HCT116 (cell line): Measurements from ENCODE around the gene BCDIN3D. TPM values are rescaled to one million over a fixed set of nuclear protein-coding genes. Genes with fewer than 3 reads are reported as not detected.

Source experiments
- ATAC-seq: fragments of 200-7000 bp; cut with Tn5 transposase; 2 replicates; pipeline ENCODE4 v1.9.1; 2020; ENCODE audit warnings: mild to moderate bottlenecking, moderate library complexity
- Bru-seq: library from RNA; stranded (reverse); fragments of 400-500 nt; gene quantifications from one replicate; lab custom pipeline; 2021; lab: Mats Ljungman, UMichigan
- BruChase-seq, 2 experiments: library from RNA; stranded (reverse); fragments of 400-500 nt; gene quantifications; one replicate each; lab custom pipeline; 2021; lab: Mats Ljungman, UMichigan
- BruUV-seq: library from RNA; stranded (reverse); fragments of 400-500 nt; replicated peaks from 2 replicates; lab custom pipeline; 2021; lab: Mats Ljungman, UMichigan
- CTCF ChIA-PET: fragments of 300-600 bp; sonication (Branson Sonifier 250); formaldehyde crosslinking; loops from one replicate; lab custom pipeline; 2021; ENCODE audit warnings: antibody characterized with exemption; lab: Charles Lee
- POLR2A ChIA-PET: fragments of 300-600, 350-600 bp; sonication (Branson Sonifier 250); formaldehyde crosslinking; loops from one replicate; lab custom pipeline; 2021; ENCODE audit warnings: antibody characterized with exemption; lab: Charles Lee
- RAD21 ChIA-PET, 2 experiments: fragments of 300-600 bp; sonication (Branson Sonifier 250); formaldehyde crosslinking; loops; one replicate each; lab custom pipeline; 2023; ENCODE audit warnings: low total read pairs in 2 of 2; ENCODE audit not compliant: uncharacterized antibody in 2 of 2, unreplicated experiment in 2 of 2, low non-redundant PET in 1 of 2; lab: Charles Lee
- DNase-seq: peaks from one replicate; pipeline ENCODE4 v3.0.0-alpha.2; 2010; ENCODE audit warnings: low read depth, low spot score
- H2AFZ ChIP-seq: fragments of 200-600 bp; shearing (Covaris generic), sonication (generic); 2 replicates; pipeline ENCODE4 v1.6.1; 2017; ENCODE audit warnings: low read depth, mixed run types, mixed read lengths, antibody characterized with exemption, low read length; ENCODE audit not compliant: poor library complexity, severe bottlenecking
- H3K27ac ChIP-seq: 2 replicates; pipeline ENCODE4 v1.5.1; 2012; ENCODE audit warnings: low read depth, low read length
- H3K27me3 ChIP-seq: fragments of 200-600 bp; sonication (generic); 2 replicates; pipeline ENCODE4 v1.6.1; 2016; ENCODE audit warnings: mixed run types, low read length, mixed read lengths; ENCODE audit not compliant: insufficient read depth
- H3K36me3 ChIP-seq, 2 experiments: fragments of 200-500 bp in 1 of 2; fragments of 200-600 bp in 1 of 2; sonication (Bioruptor generic) in 1 of 2; sonication (generic) in 1 of 2; 2 replicates each; pipeline versions ENCODE4 v1.5.1 to v1.6.1; 2014 to 2016; ENCODE audit warnings: low read length in 2 of 2, inconsistent platforms in 1 of 2, mixed read lengths in 1 of 2, mixed run types in 1 of 2; ENCODE audit not compliant: insufficient read depth in 2 of 2, control insufficient read depth in 1 of 2
- H3K4me1 ChIP-seq, 2 experiments: fragments of 200-600 bp in 1 of 2; sonication (generic) in 1 of 2; 2 replicates each; pipeline versions ENCODE4 v1.5.1 to v1.6.1; 2012 to 2017; ENCODE audit warnings: low read length in 2 of 2, inconsistent platforms in 1 of 2, mild to moderate bottlenecking in 1 of 2, mixed read lengths in 1 of 2, mixed run types in 1 of 2, moderate library complexity in 1 of 2; ENCODE audit not compliant: insufficient read depth in 2 of 2, control insufficient read depth in 1 of 2
- H3K4me2 ChIP-seq: fragments of 200-600 bp; sonication (generic); 2 replicates; pipeline ENCODE4 v1.6.1; 2017; ENCODE audit warnings: mixed run types, low read length, mixed read lengths
- H3K4me3 ChIP-seq, 2 experiments: fragments of 200-600 bp in 1 of 2; sonication (generic) in 1 of 2; replicated peaks in 1 of 2; 2 replicates each; pipeline ENCODE4 v1.5.1; 2011 to 2016; ENCODE audit warnings: low read length in 2 of 2, control low read depth in 1 of 2, low read depth in 1 of 2, mild to moderate bottlenecking in 1 of 2, mixed read lengths in 1 of 2, mixed run types in 1 of 2
- H3K79me2 ChIP-seq: fragments of 200-600 bp; sonication (generic); 2 replicates; pipeline ENCODE4 v1.6.1; 2017; ENCODE audit warnings: mild to moderate bottlenecking, mixed run types, low read length, moderate library complexity, mixed read lengths; ENCODE audit not compliant: insufficient read depth
- H3K9ac ChIP-seq: fragments of 200-600 bp; sonication (generic); 2 replicates; pipeline ENCODE4 v1.6.1; 2016; ENCODE audit warnings: low read length, mixed read lengths
- H3K9me2 ChIP-seq: fragments of 200-600 bp; sonication (generic), shearing (Covaris generic); 2 replicates; pipeline ENCODE4 v1.6.1; 2017; ENCODE audit warnings: mixed run types, mild to moderate bottlenecking, moderate library complexity; ENCODE audit not compliant: insufficient read depth
- H3K9me3 ChIP-seq, 2 experiments: fragments of 200-500 bp in 1 of 2; fragments of 200-600 bp in 1 of 2; sonication (Bioruptor generic) in 1 of 2; sonication (generic) in 1 of 2; 2 replicates each; pipeline ENCODE4 v1.6.1; 2014 to 2017; ENCODE audit warnings: low read length in 2 of 2, mixed read lengths in 2 of 2, inconsistent platforms in 1 of 2, low read depth in 1 of 2, mild to moderate bottlenecking in 1 of 2, mixed run types in 1 of 2, moderate library complexity in 1 of 2; ENCODE audit not compliant: control insufficient read depth in 1 of 2, insufficient read depth in 1 of 2
- H4K20me1 ChIP-seq: fragments of 200-600 bp; sonication (generic), shearing (Covaris generic); 2 replicates; pipeline ENCODE4 v1.6.1; 2017; ENCODE audit warnings: mixed run types, mild to moderate bottlenecking, moderate library complexity; ENCODE audit not compliant: insufficient read depth
- CBX3 ChIP-seq: IDR thresholded peaks from 2 replicates; pipeline ENCODE4 v1.6.1; 2012; ENCODE audit warnings: low read depth
- CTCF ChIP-seq, 3 experiments: fragments of 200-600 bp in 1 of 3; sonication (generic) in 1 of 3; IDR thresholded peaks in 2 of 3; conservative IDR thresholded peaks in 1 of 3; 2 replicates each; pipeline ENCODE4 v1.5.1; 2012 to 2017; ENCODE audit warnings: low read depth in 2 of 3, low read length in 2 of 3, antibody characterized with exemption in 1 of 3, borderline replicate concordance in 1 of 3, control low read depth in 1 of 3, mild to moderate bottlenecking in 1 of 3, mixed read lengths in 1 of 3, mixed run types in 1 of 3, moderate library complexity in 1 of 3; ENCODE audit not compliant: insufficient read depth in 1 of 3
- EGR1 ChIP-seq: IDR thresholded peaks from 2 replicates; pipeline ENCODE4 v1.6.1; 2012; ENCODE audit warnings: low read depth
- ELF1 ChIP-seq: IDR thresholded peaks from 2 replicates; pipeline ENCODE4 v1.6.1; 2012; ENCODE audit warnings: low read depth, borderline replicate concordance
- EZH2 ChIP-seq: fragments of 200-600 bp; sonication (generic); IDR thresholded peaks from 2 replicates; pipeline ENCODE4 v1.6.1; 2017; ENCODE audit warnings: antibody characterized with exemption, mixed run types
- FOSL1 ChIP-seq: IDR thresholded peaks from 2 replicates; pipeline ENCODE4 v1.6.1; 2012; ENCODE audit warnings: low read depth
- JUND ChIP-seq: IDR thresholded peaks from 2 replicates; pipeline ENCODE4 v1.6.1; 2012
- POLR2A ChIP-seq: IDR thresholded peaks from 2 replicates; pipeline ENCODE4 v1.7.0; 2011; ENCODE audit warnings: borderline replicate concordance; ENCODE audit not compliant: insufficient read depth, insufficient read length; ENCODE audit errors: extremely low read depth
- POLR2AphosphoS5 ChIP-seq: IDR thresholded peaks from 2 replicates; pipeline ENCODE4 v1.6.1; 2011; ENCODE audit warnings: mild to moderate bottlenecking, low read depth, low read length, moderate library complexity
- RAD21 ChIP-seq: IDR thresholded peaks from 2 replicates; pipeline ENCODE4 v1.6.1; 2012; ENCODE audit warnings: low read depth, mild to moderate bottlenecking
- SIN3A ChIP-seq: IDR thresholded peaks from 2 replicates; pipeline ENCODE4 v1.6.1; 2012; ENCODE audit warnings: low read depth
- SP1 ChIP-seq: IDR thresholded peaks from 2 replicates; pipeline ENCODE4 v1.6.1; 2012; ENCODE audit warnings: low read depth
- TCF7L2 ChIP-seq: IDR thresholded peaks from 2 replicates; pipeline ENCODE4 v1.7.0; 2011; ENCODE audit warnings: borderline replicate concordance, inconsistent platforms; ENCODE audit not compliant: insufficient read depth, insufficient read length; ENCODE audit errors: extremely low read depth
- YY1 ChIP-seq: IDR thresholded peaks from 2 replicates; pipeline ENCODE4 v1.6.1; 2011; ENCODE audit warnings: low read length, low read depth, moderate library complexity, mild to moderate bottlenecking; ENCODE audit not compliant: insufficient replicate concordance; ENCODE audit errors: extremely low read depth
- ZFX ChIP-seq: fragments of 450-650 bp; IDR thresholded peaks from 2 replicates; pipeline ENCODE4 v1.6.1; 2017
- intact Hi-C: fragments of 100-400 bp; cut with micrococcal nuclease; formaldehyde crosslinking; loops from 2 replicates; pipeline ENCODE4 v1.10.0; 2022
- long read RNA-seq: library from polyadenylated mRNA; unstranded; transcript quantifications from one replicate; pipeline ENCODE4 v2.0.0, GENCODE V29; 2021; ENCODE audit not compliant: unreplicated experiment
- polyA plus RNA-seq: library from polyadenylated mRNA; unstranded; fragments of >200 nt; gene quantifications from 2 replicates; pipeline ENCODE4 v1.2.1, GENCODE V29; 2012; ENCODE audit warnings: missing spikeins
- total RNA-seq: library from RNA; stranded (reverse); gene quantifications from one replicate; pipeline ENCODE4 v1.2.1, GENCODE V29; 2021; ENCODE audit not compliant: unreplicated experiment
- TF ChIP-seq, protein P1 (sequence below): IDR thresholded peaks from 2 replicates; pipeline ENCODE4 v1.6.1; 2011; ENCODE audit warnings: mild to moderate bottlenecking, low read length, moderate library complexity; ENCODE audit not compliant: insufficient replicate concordance; ENCODE audit errors: extremely low read depth
- TF ChIP-seq, protein P2 (sequence below): IDR thresholded peaks from 2 replicates; pipeline ENCODE4 v1.6.1; 2012

Gene BCDIN3D
- total RNA-seq (5.7 TPM), Bru-seq, nascent RNA (percentile 84 among the genes with signal in this experiment), BruChase-seq, experiment 1, labeled RNA remaining after a 6-hour chase (percentile 71 among the genes with signal in this experiment), BruChase-seq, experiment 2, labeled RNA remaining after a 2-hour chase (percentile 85 among the genes with signal in this experiment)
- polyA plus RNA-seq: 2.0 and 3.4 TPM in 2 replicates
- long read RNA-seq, transcript BCDIN3D-201 (2 exons, 3,253 nt): major isoform, 7 of 9 reads
- long read RNA-seq, partial matches to known transcripts: 0 of 9 reads
- long read RNA-seq, other reads (novel, unspliced or antisense): 2 of 9 reads

DNA sequence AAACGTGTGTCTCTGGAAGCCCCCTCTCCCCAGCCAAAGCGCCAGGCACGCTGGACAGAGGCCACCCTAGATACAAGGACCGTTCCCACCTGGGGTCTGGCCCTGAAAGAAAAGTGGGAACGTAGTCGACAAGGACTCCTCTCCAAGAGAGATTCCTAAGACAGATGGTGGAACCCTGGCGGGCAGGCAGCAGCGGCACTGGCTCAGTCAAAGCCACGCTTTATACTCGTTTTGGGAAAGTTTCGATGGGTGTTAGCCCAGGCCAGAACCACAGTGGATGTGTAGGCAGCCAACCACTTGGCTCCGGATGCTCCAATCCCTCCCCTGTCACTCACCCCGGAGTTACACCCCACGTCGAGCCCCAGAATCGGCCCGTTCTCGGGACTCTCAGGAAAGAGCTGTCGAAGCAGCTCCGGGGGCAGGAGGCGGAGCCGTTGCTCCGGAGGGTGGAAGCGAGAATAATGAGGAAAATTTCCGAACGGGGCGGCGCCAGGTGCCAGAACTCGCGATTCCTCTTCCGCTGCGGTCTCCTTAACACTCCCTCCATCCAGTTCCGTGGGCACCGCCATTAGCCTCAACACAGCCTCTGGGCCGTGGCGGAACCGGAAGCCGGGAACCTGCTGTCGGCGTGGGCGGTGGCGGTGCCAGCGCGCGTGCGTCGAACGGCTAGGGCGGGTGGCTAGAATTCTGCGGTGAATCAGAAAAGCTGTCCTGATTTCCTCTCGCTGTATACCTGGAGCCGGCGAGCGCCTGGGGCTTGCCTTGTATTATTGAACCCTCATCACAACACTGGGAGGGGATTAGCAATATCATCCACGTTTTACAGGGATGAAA, at the start of gene BCDIN3D:
BCDIN3D (minus strand) TSS at position 588 of the 834 bp plus-strand sequence; CDS start at position 569, 19 bp downstream.
- H3K9me2 ChIP-seq: no peaks in the 10 kb centered on the region
- peak within 1 kb of the TSS; percentile 97 for H3K4me2 ChIP-seq
- H3K36me3 ChIP-seq: no peaks in the 10 kb centered on the region
- ATAC-seq: peak; percentile 92
- peak within 1 kb of the TSS; percentile 85 to 95 for H3K4me3 ChIP-seq
- peaks cover 12 to 19% of the 10 kb centered on the region in 2 experiments; a peak in 3 of 4 replicates for H3K4me1 ChIP-seq
- ChIA-PET CTCF (interaction anchor here (0.5 to 1.8 kb wide), 4 partner anchors 65 to 242 kb away, joined by 3 to 5 read pairs (median 4); partner anchors contain the start of gene SMARCD1), RAD21 (interaction anchor here in 1 of 2 experiments (0.8 kb wide), 1 partner anchor 65 kb away, joined by 3 read pairs; no protein-coding TSS in a partner anchor), POLR2A (interaction anchor here (0.9 to 1.8 kb wide), 3 partner anchors 8 to 101 kb away, joined by 4 to 9 read pairs (median 7); partner anchors contain the start of genes NCKAP5L and TMBIM6)
- intact Hi-C loops: no loop called here
- H3K79me2 ChIP-seq: peaks cover 18% of the 10 kb centered on the region
- peak within 1 kb of the TSS; percentile 57 for H2AFZ ChIP-seq
- peak within 1 kb of the TSS; percentile 90 for H3K27ac ChIP-seq
- TF ChIP-seq JUND: no peak
- TF ChIP-seq, protein P1, sequence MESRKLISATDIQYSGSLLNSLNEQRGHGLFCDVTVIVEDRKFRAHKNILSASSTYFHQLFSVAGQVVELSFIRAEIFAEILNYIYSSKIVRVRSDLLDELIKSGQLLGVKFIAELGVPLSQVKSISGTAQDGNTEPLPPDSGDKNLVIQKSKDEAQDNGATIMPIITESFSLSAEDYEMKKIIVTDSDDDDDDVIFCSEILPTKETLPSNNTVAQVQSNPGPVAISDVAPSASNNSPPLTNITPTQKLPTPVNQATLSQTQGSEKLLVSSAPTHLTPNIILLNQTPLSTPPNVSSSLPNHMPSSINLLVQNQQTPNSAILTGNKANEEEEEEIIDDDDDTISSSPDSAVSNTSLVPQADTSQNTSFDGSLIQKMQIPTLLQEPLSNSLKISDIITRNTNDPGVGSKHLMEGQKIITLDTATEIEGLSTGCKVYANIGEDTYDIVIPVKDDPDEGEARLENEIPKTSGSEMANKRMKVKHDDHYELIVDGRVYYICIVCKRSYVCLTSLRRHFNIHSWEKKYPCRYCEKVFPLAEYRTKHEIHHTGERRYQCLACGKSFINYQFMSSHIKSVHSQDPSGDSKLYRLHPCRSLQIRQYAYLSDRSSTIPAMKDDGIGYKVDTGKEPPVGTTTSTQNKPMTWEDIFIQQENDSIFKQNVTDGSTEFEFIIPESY: no peak
- no peak for TF ChIP-seq EZH2
- TF ChIP-seq SP1: peak; percentile 13; the same call in 1 of the 2 replicates
- TF ChIP-seq CBX3: no peak
- TF ChIP-seq CTCF (IDR thresholded peaks at IDR 0.05 in 2 of 3, conservative IDR thresholded peaks at IDR 0.05 in 1 of 3; ENCODE audit: borderline replicate concordance in 1 of 3, insufficient read depth in 1 of 3, low read depth in 2 of 3, low read length in 2 of 3): no peak
- no peak for TF ChIP-seq RAD21
- TF ChIP-seq POLR2AphosphoS5: peak; percentile 96
- TF ChIP-seq YY1: peak; percentile 93
- TF ChIP-seq, protein P2, sequence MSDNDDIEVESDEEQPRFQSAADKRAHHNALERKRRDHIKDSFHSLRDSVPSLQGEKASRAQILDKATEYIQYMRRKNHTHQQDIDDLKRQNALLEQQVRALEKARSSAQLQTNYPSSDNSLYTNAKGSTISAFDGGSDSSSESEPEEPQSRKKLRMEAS: peak; percentile 81
- no peak for TF ChIP-seq FOSL1
- TF ChIP-seq EGR1: peak; percentile 100
- TF ChIP-seq TCF7L2: peak; percentile 40
- no peak for TF ChIP-seq POLR2A
- TF ChIP-seq ELF1: peak; percentile 67
- TF ChIP-seq SIN3A: peak; percentile 37
- TF ChIP-seq ZFX: peak; percentile 58; the same call in 1 of the 2 replicates
- H3K27me3 ChIP-seq: no peaks in the 10 kb centered on the region
- no peaks in the 10 kb centered on the region for H4K20me1 ChIP-seq
- H3K9me3 ChIP-seq: no peaks in the 10 kb centered on the region
- DNase-seq: peak; percentile 83
- peak within 1 kb of the TSS; percentile 97 for H3K9ac ChIP-seq
- BruUV-seq: TSS peak; percentile 86
